HG02678 (cell line): ENCODE results near the gene LCTL.

Experiments used
- ATAC-seq: cut with Tn5 transposase; IDR thresholded peaks from one replicate; pipeline ENCODE4 v1.9.1; 2021; ENCODE audit warnings: mild to moderate bottlenecking, moderate library complexity; ENCODE audit not compliant: unreplicated experiment

The LCTL gene, protein sequence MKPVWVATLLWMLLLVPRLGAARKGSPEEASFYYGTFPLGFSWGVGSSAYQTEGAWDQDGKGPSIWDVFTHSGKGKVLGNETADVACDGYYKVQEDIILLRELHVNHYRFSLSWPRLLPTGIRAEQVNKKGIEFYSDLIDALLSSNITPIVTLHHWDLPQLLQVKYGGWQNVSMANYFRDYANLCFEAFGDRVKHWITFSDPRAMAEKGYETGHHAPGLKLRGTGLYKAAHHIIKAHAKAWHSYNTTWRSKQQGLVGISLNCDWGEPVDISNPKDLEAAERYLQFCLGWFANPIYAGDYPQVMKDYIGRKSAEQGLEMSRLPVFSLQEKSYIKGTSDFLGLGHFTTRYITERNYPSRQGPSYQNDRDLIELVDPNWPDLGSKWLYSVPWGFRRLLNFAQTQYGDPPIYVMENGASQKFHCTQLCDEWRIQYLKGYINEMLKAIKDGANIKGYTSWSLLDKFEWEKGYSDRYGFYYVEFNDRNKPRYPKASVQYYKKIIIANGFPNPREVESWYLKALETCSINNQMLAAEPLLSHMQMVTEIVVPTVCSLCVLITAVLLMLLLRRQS

DNA sequence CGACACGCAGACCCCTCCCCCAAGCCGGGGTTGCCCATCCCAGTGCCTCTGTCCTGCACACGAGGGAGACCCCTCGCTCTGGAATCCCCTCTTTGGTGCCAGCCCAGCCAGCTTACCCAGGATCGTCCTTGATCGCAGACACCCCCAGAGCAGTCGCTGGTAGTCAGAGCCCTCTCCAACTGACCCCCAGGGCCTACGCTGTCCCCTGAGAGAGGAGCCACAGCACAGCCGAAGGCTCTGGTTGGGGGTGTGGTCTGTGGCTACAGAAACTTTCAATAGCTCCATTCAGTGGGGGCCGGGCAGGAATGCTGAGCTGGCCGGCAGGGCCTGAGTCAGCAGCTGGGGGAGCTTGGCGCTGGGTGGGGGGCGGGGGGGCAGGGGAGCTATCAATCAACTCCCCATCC, at the start of gene LCTL:
Gene LCTL, minus strand, starts transcription at position 258 of the 404 bp plus-strand sequence. CDS start 633 bp downstream, outside the sequence.
- ATAC-seq, result no peak

DNA sequence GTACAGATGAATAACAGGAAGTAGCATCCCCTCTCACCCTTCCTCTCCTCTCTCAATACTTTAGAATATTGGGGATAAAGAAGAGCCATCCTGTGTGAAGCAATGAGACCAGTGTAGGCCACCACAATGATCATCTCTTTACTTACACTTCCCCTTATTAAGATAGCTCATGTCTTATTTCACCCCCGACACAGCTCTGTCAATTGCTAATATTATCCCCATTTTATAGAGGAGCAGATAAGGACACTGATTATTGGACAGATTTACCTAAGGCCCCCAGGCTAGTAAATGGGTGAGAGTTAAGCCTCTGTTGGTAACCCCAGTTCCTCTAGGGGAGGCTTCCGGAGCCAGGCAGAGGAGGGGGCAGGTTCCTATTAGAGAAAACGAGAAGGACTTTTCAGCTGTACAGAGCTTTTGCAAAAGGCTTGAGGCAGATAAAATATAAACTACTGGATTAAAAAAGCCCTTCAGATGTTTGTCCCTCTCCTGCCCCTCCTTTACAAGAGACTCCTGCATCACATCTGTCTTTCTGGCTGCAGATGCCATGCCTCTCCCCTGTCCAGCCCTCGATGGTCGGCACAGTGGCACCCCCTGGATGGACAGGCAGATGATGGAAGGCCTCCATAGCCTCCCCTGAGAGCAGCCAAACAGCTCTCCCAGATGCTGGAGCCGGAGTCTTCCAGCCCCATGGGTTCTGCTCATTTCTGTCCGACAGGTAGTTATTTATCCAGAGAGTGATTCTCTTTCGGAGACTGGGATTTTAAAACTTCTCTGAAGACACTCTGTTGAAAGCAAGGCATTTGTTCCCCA, 49.4 kb upstream of the LCTL start:
- ATAC-seq, result no peak

DNA sequence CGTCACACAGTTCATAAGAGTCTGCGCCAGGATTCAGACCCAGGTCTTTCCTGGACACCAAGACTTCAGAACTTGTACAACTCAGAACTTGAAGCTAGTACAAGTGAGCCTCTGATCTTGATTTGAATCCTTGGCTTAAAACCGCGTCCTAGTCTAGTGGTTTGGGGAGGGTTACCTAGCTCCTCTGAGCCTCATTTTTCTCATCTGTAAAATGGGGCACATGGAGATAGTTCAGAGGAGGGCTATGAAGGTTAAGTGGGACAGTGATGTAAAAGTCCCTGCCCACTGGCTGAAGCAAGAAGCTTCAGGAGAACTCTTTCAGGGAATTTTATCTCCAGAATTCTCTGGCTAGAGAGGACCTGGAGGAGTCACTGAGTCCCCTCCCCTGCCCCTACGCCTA, 48.7 kb upstream of the LCTL start:
- ATAC-seq, result no peak

DNA sequence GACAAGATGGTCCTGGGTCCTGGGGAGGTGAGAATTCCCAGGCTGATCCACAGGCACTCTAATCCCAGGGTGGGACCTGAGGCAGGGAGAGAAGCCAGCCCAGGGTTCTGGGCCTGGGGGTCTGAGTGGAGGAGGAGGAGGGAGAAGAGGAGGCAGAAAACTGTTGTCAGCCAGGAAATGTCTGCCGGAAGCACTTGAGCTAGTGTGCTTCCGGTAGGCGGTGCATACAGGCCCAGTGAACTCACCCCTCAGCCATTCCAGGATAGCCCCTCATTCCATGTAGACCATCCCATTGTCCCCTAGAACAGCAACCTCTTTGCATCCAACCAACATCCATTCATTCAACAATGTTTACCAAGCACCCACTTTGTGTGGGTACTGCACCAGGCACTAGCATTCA, 47.9 kb upstream of the LCTL start:
- ATAC-seq, result no peak

DNA sequence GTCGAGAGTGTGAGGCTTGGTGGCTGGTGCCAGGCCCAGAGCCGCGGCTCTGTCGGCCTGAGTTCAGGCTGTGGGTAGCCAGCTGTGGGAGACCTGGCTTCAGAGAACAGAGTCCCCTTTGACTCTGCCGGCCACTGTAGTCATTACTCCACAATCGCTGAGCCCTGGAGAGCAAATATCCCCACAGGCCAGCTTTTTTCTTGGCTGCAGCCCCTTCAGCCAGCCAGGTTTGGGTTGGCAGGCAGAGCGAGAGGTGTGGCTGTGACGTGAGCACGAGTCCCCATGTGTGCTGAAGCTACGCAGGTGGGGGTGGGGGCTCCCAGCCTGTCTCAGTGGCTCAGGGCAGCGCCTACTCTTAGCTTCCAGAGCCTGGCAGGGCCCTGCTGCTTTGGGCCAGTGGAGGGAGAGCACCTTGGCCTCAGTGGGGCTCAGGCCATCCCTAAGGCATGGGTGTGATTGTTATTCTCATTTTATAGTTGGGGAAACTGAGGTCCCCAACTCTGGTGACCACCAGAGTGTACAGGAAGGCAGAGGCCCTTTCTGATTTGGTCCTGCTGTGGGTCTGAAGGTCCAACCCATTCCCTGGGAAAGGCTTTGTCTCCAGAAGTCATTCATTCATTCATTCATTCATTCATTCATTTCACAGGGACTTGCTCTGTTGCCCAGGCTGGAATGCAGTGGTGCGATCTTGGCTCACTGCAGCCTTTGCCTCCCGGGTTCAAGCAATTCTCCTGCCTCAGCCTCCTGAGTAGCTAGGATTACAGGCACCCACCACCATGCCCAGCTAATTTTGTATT, 45.7 kb upstream of the LCTL start:
- ATAC-seq, result no peak

DNA sequence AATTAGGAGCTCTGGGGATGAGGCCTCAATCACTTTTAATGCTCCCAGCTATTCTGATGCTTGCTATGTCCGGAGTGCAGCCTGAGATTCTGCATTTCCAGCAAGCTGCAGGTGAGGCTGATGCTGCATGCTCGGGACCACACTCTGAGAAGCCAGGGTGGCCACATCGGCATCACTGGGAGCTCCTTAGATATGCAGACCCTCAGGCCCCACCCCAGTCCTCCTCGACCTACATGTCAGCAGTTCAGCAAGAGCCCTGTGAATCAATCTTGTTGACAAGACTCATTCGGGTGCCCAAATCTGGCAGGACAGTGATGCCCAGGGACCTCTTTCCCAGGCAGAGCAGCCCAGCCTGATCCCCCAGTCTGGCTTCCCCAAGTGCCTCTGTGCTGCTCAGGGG, 44.1 kb upstream of the LCTL start:
- no peak for ATAC-seq

GRCh38 chr15:66608881-66609280, 43.1 kb upstream of the LCTL start:
- ATAC-seq, result no peak

DNA sequence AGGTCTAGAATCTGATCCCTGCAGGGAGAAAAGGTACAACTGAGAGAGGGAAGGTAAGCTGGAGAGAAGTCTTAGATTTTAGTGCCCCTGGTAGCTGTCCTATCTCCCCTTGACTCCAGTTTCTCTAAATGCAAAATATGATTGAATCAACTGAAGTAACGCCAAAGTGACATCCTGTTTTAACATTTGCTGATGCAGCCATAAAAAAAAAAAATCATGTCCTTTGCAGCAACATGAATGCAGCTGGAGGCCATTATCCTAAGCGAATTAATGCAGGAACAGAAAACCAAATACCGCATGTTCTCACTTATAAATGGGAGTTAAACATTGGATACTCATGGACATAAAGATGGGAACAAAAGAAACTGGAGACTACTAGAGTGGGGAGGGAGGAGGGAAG, 42.4 kb upstream of the LCTL start:
- ATAC-seq, result no peak

- no peak for ATAC-seq
These were observed 37.7 kb upstream of the LCTL start for GRCh38 chr15:66603301-66604179.

- no peak for ATAC-seq
These were observed 35.7 kb upstream of the LCTL start for GRCh38 chr15:66601521-66601920.

DNA sequence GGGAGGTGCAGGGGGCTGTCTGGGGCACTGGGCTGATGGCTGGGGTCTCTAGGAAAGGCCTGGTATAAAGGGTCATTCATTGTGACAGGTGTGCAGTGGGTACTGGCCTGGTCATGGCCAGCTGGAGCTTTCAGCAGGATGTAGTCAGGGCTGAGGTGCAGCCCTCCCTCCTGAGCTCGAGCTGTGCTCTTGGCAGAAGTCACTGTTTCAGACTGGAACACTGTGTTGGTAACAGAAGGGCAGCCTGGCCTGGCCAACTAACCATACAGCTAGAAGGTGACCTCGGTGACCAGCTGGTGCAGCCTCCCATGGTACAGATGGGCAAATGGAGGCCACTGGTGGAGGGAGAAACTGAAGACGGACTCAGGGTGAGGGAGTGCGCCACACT, 34.4 kb upstream of the LCTL start:
- ATAC-seq, result no peak

GRCh38 chr15:66599536-66600239, 33.9 kb upstream of the LCTL start:
- ATAC-seq, result no peak

GRCh38 chr15:66598095-66598815, 32.5 kb upstream of the LCTL start:
- no peak for ATAC-seq

DNA sequence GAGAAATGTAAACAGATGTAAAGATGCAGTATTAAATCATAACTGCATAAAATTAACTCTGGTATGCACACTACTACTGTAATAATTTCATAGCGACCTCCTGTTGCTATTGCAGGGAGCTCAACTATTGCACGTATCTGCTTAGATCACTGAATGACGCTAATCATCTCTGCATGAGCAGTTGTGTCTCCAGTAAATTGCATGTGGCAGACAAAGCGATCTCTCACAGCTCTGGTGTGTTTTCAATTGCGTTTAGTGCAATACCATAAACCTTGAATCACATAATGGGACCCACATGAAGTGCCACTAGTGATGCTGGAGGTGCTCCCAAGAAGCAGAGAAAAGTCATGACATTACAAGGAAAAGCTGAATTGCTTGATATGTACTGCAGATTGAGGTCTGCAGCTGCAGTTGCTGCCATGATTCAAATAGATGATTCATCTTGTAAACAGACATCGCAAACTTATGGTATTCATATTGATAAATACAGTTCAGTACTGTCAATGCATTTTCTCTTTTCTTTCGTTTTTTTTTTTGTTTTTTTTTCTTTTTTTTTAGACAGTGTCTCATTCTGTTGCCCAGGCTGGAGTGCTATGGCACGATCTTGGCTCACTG, 30.2 kb upstream of the LCTL start:
- no peak for ATAC-seq

- ATAC-seq, result no peak
These were observed 29.5 kb upstream of the LCTL start for GRCh38 chr15:66595332-66595731.

DNA sequence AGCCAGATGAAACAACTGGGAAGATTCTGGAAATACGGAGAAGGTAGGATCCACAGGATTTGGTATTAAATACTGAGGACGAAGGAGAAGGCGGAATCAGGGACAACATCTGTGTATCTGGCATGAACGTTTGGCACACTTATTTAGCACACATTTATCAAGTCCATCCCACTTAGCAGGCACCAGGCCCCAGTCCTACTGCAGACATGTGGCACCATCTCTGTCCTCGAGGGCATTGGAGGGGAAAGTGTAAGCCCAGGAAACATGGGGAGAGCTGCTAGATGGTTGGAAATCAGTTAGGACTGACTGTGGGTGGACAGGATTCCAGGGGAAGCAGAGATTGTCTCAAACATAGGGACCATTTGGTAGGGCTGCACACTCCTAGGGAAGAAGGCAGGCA, 29.0 kb upstream of the LCTL start:
- ATAC-seq, result no peak

DNA sequence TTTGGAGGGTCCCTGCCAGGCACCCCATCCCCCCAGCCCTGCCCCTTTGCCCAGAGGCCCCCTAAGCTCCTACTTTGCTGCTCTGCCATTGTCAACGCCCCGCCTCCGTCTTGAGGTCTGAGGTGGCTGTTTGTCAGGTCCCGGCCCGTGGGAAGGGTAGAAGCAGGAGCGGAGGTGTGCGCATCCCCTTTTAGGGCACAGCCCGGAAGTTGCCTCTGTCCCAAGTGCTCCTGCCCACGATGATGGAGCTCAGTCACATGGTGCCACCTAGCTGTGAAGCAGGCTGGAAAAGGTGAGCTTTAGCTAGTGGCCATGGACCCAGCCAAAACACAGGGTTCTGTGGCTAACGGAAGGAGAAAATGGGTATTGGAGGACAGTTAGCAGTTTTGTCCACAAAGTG, 28.5 kb upstream of the LCTL start:
- ATAC-seq, result no peak

- no peak for ATAC-seq
These were observed 27.5 kb upstream of the LCTL start for GRCh38 chr15:66593219-66593780.
